IPS-18a (cell line): ENCODE measurements around the gene CDNF.

ENCODE experiments used
- H3K27ac ChIP-seq: one replicate; pipeline ENCODE4 v1.5.1; 2013; ENCODE audit warnings: low read length
- H3K27me3 ChIP-seq: one replicate; pipeline ENCODE4 v1.6.1; 2013; ENCODE audit warnings: mild to moderate bottlenecking, low read length; ENCODE audit not compliant: control insufficient read depth, insufficient read depth
- H3K36me3 ChIP-seq: one replicate; pipeline ENCODE4 v1.6.1; 2013; ENCODE audit warnings: low read depth, low read length; ENCODE audit not compliant: control insufficient read depth
- H3K4me1 ChIP-seq: one replicate; pipeline ENCODE4 v1.6.1; 2013; ENCODE audit warnings: low read depth, low read length; ENCODE audit not compliant: control insufficient read depth
- H3K4me3 ChIP-seq: one replicate; pipeline ENCODE4 v1.5.1; 2013; ENCODE audit warnings: low read length
- H3K9ac ChIP-seq: one replicate; pipeline ENCODE4 v1.6.1; 2013; ENCODE audit warnings: mild to moderate bottlenecking, low read length, moderate library complexity
- H3K9me3 ChIP-seq: one replicate; pipeline ENCODE4 v1.6.1; 2013; ENCODE audit warnings: low read depth, low read length; ENCODE audit not compliant: control insufficient read depth

The CDNF gene

DNA sequence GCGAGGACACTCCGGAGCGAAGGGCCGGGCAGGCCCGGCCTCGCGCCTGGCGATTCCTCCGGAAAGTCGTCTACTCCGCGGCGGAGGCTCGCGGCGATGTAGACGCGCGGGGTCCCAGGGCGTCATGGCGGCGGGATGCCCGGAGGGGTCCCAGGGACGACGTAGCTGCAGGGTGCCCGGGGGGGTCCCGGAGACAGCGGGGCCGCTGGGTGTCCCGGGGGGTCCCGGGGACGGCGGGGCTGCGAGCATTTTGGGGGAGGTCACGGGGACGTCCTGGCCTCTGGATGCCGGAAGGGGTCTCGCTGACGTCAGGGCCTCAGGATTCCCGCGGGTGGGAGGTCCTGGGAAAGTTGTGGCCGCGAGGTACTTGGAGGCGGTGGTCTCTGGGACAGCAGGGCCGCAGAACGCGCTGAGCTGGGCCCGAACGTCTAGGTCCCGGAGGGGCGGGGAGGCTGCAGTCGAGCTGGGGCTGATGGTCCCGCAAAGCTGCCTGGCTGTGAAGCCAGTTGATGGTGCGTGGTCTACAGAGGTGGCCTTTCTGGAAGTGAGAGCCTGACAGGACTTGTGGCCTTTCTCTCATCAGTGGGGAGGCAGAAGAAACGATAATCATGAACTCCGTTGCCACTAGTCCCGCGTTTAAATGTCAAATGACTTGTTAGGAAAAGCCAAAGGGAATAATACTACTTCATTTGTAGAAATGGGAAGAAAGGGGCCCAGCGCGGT lies 906 bp upstream of the CDNF start:
- H3K9me3 ChIP-seq = no peaks in the 10 kb centered on the region
- H3K9ac ChIP-seq = peak overlapping the region; percentile 96
- H3K27me3 ChIP-seq = no peaks in the 10 kb centered on the region
- peak overlapping the region; percentile 92 for H3K4me3 ChIP-seq
- peak overlapping the region; percentile 69 for H3K27ac ChIP-seq
- H3K36me3 ChIP-seq = peaks cover 38% of the 10 kb centered on the region
- H3K4me1 ChIP-seq = peaks cover 8% of the 10 kb centered on the region

DNA sequence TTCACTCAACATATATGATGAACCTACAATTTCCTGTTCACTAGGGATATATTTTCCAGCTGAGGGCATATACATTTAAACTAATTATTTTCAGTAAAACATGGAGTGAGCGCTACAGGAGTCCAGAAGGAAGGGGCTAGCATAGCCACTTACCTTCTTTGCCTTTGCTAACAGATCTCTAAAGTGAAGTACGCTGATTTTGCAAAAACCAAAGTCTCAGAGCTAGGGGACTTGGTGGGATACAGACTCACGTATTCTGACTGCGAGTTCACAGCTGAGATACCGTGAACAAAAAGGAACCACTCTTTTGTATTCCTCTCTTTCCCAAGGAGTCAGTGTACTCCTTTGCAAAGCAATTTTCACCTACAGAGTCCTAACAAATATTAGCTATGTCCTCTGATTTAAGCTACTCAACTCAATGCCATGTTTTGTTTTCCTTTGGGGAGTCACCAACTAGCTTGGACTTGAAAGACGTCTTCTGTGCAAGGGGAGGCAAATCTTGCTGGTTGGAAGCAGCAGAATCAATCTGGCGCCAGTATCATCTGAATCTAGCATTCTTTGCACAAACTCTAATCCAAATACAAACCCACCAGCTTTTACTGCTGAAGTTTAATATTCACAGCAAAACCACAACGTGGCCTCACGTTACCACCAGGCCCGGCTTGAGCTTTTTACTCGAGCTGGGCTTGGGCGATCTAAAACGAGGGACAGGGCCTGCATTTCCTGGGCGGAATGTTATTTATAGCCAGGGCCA lies 657 bp downstream of the CDNF start:
- Histone ChIP-seq H3K27me3 (no peaks in the 10 kb centered on the region), H3K4me1 (peaks cover 8% of the 10 kb centered on the region), H3K36me3 (peaks cover 23% of the 10 kb centered on the region), H3K4me3 (peak overlapping the region; percentile 92), H3K27ac (peak overlapping the region; percentile 79), H3K9ac (peak overlapping the region; percentile 96), H3K9me3 (no peaks in the 10 kb centered on the region)

DNA sequence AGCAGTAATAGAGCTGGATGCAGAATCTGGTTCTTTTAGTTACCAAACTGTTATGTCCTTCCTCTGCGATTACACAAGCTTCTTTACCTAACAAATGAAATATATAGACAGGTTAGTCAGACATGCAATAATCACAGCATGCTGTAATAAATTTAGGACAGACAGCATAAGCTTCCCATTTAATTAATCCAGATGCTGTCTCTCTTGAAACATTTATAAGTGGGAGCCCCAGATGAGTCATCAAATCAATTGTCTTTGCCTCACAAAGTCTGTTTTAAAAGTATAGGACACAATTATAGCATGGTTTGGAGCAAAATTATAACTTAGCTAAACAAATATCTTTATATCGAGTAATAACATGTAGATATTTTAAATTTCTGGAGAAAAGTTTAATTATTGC lies 1.6 kb downstream of the CDNF start:
- Histone ChIP-seq H3K27me3 (no peaks in the 10 kb centered on the region), H3K4me3 (no peak overlapping the region), H3K9me3 (no peaks in the 10 kb centered on the region), H3K36me3 (peaks cover 13% of the 10 kb centered on the region), H3K27ac (no peak overlapping the region), H3K4me1 (peaks cover 8% of the 10 kb centered on the region), H3K9ac (no peak overlapping the region)

DNA sequence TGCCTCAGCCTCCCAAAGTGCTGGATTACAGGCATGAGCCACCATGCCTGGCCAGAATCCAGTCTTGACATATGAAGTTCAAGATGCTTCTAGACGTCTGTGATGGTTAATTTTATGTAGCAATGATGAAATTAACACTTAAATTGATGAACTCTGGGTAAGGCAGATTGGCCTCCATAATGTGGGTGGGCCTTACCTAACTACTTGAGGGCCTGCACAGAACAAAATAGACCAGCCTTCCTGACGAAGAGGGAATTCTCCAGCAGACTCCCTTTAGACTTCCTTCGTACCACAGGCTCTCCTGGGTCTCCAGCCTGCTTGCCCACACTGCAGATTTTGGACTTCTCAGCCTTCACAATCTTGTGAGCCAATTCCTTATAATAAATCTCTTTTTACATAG lies 4.7 kb downstream of the CDNF start:
- H3K27me3 ChIP-seq = no peaks in the 10 kb centered on the region
- H3K4me3 ChIP-seq = no peak overlapping the region
- no peak overlapping the region for H3K27ac ChIP-seq
- H3K36me3 ChIP-seq = no peaks in the 10 kb centered on the region
- no peaks in the 10 kb centered on the region for H3K9me3 ChIP-seq
- H3K9ac ChIP-seq = no peak overlapping the region
- H3K4me1 ChIP-seq = peaks cover 4% of the 10 kb centered on the region

DNA sequence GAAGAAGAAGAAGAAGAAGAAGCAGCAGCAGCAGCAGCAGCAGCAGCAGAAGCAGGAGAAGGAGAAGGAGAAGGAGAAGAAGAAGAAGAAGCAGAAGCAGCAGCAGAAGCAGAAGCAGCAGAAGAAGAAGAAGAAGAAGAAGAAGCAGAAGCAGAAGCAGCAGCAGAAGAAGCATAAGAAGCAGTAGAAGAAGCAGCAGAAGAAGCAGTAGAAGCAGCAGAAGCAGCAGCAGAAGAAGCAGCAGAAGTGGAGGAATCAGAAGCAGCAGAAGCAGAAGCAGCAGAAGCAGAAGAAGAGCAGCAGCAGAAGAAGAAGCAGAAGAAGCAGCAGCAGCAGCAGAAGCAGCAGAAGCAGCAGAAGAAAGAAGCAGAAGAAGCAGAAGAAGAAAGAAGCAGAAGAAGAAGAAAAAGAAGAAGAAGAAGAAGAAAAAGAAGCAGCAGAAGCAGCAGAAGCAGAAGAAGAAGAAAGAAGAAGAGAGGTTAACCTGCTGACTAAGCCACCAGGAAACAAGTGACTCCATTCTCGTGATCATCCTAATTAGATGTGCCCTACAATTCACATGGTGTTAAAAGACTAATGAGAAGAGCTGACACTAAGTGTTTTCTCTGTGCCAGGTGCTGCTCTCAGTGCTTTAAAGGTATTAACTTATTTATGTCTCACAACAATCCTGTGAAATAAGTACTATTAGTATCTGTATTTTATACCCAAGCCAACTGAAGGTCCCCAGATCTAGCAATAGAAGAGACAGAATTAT lies 11.6 kb downstream of the CDNF start:
- Histone ChIP-seq H3K4me1 (peaks cover 5% of the 10 kb centered on the region), H3K27me3 (no peaks in the 10 kb centered on the region), H3K36me3 (no peaks in the 10 kb centered on the region), H3K9me3 (no peaks in the 10 kb centered on the region), H3K9ac (no peak overlapping the region), H3K4me3 (no peak overlapping the region), H3K27ac (no peak overlapping the region)

DNA sequence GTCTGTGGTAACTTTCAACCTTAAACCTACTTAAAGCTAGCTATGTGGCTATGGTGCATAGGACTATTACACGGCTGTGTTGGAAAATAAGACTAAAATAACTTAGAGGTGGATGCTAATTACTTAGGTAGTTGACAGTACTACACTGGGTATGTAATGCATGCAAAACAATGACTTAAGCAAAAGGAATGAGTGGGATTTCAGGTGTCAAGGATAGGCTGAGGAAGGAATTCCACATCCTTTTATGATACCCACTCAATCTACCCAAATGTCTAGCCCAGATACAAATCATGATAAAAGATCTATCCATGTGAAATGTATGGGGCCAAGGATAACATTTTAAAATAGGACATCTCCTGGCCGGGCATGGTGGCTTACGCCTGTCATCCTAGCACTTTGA lies 13.9 kb downstream of the CDNF start:
- H3K9me3 ChIP-seq = no peaks in the 10 kb centered on the region
- H3K36me3 ChIP-seq = no peaks in the 10 kb centered on the region
- no peaks in the 10 kb centered on the region for H3K27me3 ChIP-seq
- peaks cover 9% of the 10 kb centered on the region for H3K4me1 ChIP-seq
- no peak overlapping the region for H3K27ac ChIP-seq
- H3K4me3 ChIP-seq = no peak overlapping the region
- no peak overlapping the region for H3K9ac ChIP-seq

DNA sequence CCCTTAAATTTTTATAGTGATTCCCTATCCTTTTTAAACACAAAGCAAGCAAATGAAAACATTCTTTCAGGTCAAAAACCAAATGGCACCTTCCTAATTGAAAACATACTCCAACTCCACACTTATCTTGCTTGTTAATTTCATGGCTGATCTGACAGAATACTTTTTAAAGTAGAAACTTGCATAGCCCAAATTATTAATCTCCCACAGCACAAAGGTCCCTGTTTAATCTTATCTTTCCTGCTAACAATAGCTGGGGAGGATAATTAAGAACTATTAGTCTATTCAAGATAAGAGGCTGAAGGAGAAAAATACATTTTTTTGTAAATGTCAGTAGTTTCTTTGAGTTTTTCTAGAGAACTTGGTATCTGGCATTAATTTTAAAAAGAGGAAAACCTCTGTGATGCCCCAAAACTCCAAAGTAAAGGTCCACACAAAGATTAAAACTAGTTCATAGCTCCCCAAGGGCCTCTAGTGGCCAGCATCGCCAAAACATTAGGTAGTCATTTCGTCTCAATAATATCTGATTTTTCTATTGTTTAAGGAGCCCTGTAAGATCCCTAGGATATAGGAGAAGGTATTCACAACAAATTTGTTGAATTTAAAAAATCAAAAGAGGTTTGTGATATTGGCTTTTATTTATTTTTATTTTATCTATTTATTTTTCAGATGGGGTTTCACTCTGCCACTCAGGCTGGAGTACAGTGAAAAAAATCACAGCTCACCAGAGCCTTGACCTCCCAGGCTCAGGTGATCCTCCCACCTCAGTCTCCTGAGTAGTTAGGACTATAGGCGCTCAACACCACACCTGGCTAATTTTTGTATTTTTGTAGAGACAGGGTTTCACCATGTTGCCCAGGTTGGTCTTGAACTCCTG lies 14.7 kb downstream of the CDNF start:
- no peak overlapping the region for H3K4me3 ChIP-seq
- no peak overlapping the region for H3K27ac ChIP-seq
- peaks cover 9% of the 10 kb centered on the region for H3K4me1 ChIP-seq
- H3K9me3 ChIP-seq = no peaks in the 10 kb centered on the region
- H3K36me3 ChIP-seq = no peaks in the 10 kb centered on the region
- no peaks in the 10 kb centered on the region for H3K27me3 ChIP-seq
- H3K9ac ChIP-seq = no peak overlapping the region

DNA sequence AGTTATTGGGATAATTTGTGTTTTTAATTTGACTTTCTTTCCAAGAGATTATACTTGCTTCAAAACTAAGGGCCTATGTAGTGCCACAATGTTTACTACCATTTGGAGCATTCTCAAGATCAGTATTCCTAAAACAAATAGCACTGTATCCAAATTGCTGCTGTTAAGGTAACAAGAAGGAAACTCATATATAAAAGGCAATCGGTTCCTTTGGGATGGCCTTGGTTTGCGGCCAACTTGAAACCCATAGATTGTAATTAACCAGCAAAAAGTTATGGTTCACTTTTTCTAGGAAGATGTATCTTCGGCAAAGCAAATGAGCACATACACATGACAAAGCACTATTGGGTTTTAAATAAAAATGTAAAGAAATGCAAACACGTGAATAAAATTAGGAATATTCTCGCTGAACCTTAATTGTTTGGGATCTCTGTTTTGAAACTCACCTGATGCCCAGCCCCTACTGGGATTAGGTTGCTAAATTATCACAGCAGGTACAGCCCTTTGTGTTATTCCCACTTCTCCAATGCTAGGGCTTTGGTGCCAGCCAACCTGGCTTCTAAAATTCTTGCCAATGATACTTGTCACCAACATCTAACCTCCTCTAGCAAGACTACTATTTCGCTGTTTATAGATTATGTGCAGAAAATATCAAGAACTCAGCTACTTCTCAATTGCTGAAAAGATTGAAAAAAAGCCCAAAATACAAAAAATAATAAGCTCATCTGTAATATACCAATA lies 16.0 kb downstream of the CDNF start:
- Histone ChIP-seq H3K9ac (no peak overlapping the region), H3K9me3 (no peaks in the 10 kb centered on the region), H3K4me3 (no peak overlapping the region), H3K27ac (no peak overlapping the region), H3K4me1 (peaks cover 9% of the 10 kb centered on the region), H3K27me3 (no peaks in the 10 kb centered on the region), H3K36me3 (no peaks in the 10 kb centered on the region)

DNA sequence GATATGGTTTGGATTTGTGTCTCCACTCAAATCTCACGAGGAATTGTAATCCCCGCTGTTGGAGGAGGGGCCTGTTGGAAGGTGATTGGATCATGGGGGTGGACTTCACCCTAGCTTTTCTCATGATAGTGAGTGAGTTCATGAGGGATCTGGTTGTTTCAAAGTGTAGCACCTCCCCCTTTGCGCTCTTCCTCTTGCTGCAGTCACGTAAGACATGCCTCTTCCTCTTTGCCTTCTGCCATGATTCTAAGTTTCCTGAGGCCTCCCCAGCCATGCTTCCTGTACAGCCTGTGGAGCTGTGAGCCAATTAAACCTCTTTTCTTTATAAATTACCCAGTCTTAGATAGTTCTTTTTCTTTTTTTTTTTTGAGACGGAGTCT lies 17.1 kb downstream of the CDNF start:
- Histone ChIP-seq H3K27ac (no peak overlapping the region), H3K36me3 (no peaks in the 10 kb centered on the region), H3K9ac (no peak overlapping the region), H3K9me3 (no peaks in the 10 kb centered on the region), H3K4me1 (peaks cover 9% of the 10 kb centered on the region), H3K27me3 (no peaks in the 10 kb centered on the region), H3K4me3 (no peak overlapping the region)

DNA sequence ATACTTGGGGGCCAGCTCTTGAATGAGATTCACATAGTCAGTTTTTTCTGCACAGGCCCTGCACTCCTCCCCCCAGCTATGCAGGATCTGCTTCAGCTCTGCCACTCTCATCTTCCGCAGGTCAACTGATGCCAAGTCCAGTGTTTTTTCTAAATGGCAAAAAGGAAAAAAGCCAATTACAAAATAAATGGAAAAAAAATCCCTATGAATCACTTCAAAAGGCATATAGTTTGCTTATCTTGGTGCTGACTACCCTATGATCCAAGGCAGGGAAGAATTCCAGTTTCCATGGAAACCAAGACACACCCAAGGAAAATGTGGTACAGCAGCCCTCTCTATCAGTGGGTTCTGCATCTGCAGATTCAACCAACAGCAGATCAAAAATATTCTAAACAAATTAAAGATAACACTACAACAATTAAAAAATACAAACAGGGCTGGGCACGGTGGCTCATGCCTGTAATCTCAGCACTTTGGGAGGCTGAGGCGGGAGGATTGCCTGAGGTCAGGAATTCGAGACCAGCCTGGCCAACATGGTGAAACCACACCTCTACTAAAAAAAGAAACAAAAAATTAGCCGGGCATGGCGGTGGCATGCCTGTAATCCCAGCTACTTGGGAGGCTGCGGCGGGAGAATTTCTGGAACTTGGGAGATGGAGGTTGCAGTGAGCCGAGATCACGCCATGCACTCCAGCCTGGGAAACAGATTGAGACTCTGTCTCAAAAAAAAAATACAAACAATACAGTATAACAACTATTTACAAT lies 17.6 kb downstream of the CDNF start:
- Histone ChIP-seq H3K36me3 (no peaks in the 10 kb centered on the region), H3K9ac (no peak overlapping the region), H3K27me3 (no peaks in the 10 kb centered on the region), H3K27ac (no peak overlapping the region), H3K4me3 (no peak overlapping the region), H3K9me3 (no peaks in the 10 kb centered on the region), H3K4me1 (peaks cover 9% of the 10 kb centered on the region)
